SJSA1 (cell line): ENCODE data around the gene FYB2. TPM values are rescaled to one million over a fixed set of nuclear protein-coding genes. Genes with fewer than 3 reads are reported as not detected.

Experiments used
- DNase-seq, 2 experiments: peaks; one replicate each; pipeline ENCODE4 v3.0.0-alpha.2; 2015 to 2020; ENCODE audit warnings: low spot score in 2 of 2, low read depth in 1 of 2
- H3K27ac ChIP-seq: fragments of 250-450 bp; sonication (Bioruptor Pico); 2 replicates; pipeline ENCODE4 v1.5.1; 2020; ENCODE audit warnings: mild to moderate bottlenecking, moderate library complexity
- H3K27me3 ChIP-seq: fragments of 250-450 bp; sonication (Bioruptor Pico); replicated peaks from 2 replicates; pipeline ENCODE4 v1.5.1; 2020; ENCODE audit warnings: mild to moderate bottlenecking, moderate library complexity
- H3K36me3 ChIP-seq: fragments of 250-450 bp; sonication (Bioruptor Pico); 2 replicates; pipeline ENCODE4 v1.5.1; 2020; ENCODE audit warnings: mild to moderate bottlenecking
- H3K4me1 ChIP-seq: fragments of 250-450 bp; sonication (Bioruptor Pico); replicated peaks from 2 replicates; pipeline ENCODE4 v1.6.1; 2021; ENCODE audit warnings: mild to moderate bottlenecking
- H3K4me3 ChIP-seq: fragments of 250-450 bp; sonication (Bioruptor Pico); 2 replicates; pipeline ENCODE4 v1.5.1; 2020; ENCODE audit warnings: mild to moderate bottlenecking
- H3K9me3 ChIP-seq: fragments of 250-450 bp; sonication (Bioruptor Pico); replicated peaks from 2 replicates; pipeline ENCODE4 v1.5.1; 2020; ENCODE audit warnings: mild to moderate bottlenecking
- total RNA-seq: library from RNA; depleted of rRNA; stranded (reverse); fragments of >200 nt; shearing (Covaris generic); gene quantifications from 2 replicates; pipeline ENCODE4 v1.2.3, GENCODE V29; 2014

Gene FYB2
- total RNA-seq, 1 experiment from 2014 or later, result 0.58 TPM

GRCh38 chr1:56845343-56845742 lies 26.1 kb upstream of the FYB2 start:
- Histone ChIP-seq H3K4me1 (no peaks in the 10 kb centered on the region), H3K36me3 (no peaks in the 10 kb centered on the region), H3K9me3 (no peaks in the 10 kb centered on the region), H3K27me3 (peaks cover 6% of the 10 kb centered on the region; the same call in 1 of the 2 replicates), H3K4me3 (no peak overlapping the region), H3K27ac (no peak overlapping the region)
- DNase-seq, result no peak

DNA sequence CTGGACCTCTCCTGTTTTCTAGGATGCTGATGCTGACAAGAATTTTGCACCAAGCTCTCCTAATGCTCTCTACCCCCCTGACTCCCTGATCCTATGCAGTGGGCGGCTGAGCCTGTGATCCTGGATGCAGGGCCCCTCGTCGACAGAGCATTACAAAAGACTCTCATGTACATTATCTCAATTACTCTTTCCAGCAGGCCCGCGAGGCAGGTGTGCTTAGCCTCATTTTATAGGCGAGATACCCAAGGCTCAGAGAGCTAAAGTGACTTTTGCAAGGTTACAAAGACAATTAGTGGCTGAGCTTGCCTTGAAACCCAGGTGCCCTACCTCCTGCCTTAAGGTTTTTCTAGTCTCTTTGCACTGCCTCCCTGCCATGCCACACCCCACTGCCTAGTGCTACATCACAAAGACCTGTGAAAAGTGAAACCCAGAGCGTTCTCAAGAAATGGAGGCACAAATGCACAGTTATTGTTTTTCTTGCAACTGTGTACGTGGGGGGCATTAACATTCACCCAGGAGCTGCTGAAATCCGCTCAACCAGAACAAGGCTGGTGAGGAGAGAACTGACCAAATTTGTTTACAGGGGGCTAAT lies 25.4 kb upstream of the FYB2 start:
- H3K27ac ChIP-seq, result no peak overlapping the region
- H3K36me3 ChIP-seq, result no peaks in the 10 kb centered on the region
- H3K27me3 ChIP-seq, result peaks cover 6% of the 10 kb centered on the region; the same call in 1 of the 2 replicates
- H3K9me3 ChIP-seq, result no peaks in the 10 kb centered on the region
- no peak for DNase-seq
- no peaks in the 10 kb centered on the region for H3K4me1 ChIP-seq
- H3K4me3 ChIP-seq, result no peak overlapping the region

DNA sequence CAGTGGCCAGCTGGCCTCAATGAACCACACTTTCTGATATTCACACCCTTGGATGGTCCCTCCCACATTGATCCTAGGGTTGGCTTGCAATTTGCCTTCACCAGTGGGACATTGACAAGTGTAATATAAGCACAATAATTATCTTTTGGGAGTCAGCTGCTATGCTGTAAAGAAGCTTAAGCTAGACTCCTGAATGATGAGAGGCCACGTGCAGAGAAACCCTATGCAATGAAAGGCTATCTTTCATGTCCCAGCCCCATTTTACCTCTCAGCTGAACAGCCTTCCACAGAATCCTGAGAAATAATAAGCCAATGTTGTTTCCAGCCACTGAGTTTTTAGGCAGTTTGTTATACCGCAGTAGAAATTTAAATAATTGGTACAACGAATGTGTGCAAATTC lies 24.3 kb upstream of the FYB2 start:
- H3K4me3 ChIP-seq, result no peak overlapping the region
- no peak overlapping the region for H3K27ac ChIP-seq
- no peaks in the 10 kb centered on the region for H3K9me3 ChIP-seq
- H3K4me1 ChIP-seq, result no peaks in the 10 kb centered on the region
- DNase-seq, result no peak
- peaks cover 6% of the 10 kb centered on the region; the same call in 1 of the 2 replicates for H3K27me3 ChIP-seq
- no peaks in the 10 kb centered on the region for H3K36me3 ChIP-seq

- H3K4me3 ChIP-seq, result no peak overlapping the region
- no peak overlapping the region for H3K27ac ChIP-seq
- H3K36me3 ChIP-seq, result no peaks in the 10 kb centered on the region
- no peak for DNase-seq
- H3K4me1 ChIP-seq, result no peaks in the 10 kb centered on the region
- H3K9me3 ChIP-seq, result no peaks in the 10 kb centered on the region
- peaks cover 6% of the 10 kb centered on the region; the same call in 1 of the 2 replicates for H3K27me3 ChIP-seq
These were observed 19.6 kb upstream of the FYB2 start for GRCh38 chr1:56838759-56839158.

DNA sequence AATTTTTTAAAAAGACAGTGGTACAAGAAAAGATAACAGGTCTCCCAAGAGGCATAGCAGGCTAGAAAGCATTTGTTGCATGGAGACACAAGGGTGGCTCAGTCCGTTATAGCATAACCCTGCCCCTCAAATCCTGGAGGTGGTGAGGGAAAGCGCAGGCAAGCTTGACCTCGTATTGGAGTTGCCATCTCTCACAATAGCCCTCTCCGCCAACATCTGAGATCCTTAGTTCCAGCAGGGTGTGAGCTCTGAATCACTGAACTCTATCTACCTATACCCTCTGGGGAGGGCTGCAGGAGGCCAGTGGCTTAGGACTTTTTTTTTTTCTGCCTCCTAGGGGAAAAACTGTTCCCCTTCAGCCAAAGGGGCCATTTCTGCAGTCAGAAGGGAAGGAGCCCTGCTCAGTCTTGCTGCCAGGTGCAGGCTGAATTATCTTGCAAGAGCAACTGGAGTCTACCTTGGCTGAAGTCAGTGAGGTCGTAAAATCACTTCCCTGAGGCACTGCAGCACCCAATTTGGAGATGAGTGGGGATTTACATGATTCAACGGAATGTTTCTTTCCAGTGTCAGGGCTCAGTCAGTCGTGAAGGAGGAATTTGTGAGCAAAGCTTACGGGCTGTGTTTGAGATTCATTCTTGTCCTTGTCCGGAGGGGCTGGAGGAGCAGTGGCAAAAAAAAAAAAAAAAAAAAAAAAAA lies 18.2 kb upstream of the FYB2 start:
- H3K36me3 ChIP-seq, result no peaks in the 10 kb centered on the region
- H3K27me3 ChIP-seq, result peaks cover 6% of the 10 kb centered on the region; the same call in 1 of the 2 replicates
- peaks cover 10% of the 10 kb centered on the region for H3K4me1 ChIP-seq
- no peak for DNase-seq
- no peaks in the 10 kb centered on the region for H3K9me3 ChIP-seq
- H3K27ac ChIP-seq, result no peak overlapping the region
- no peak overlapping the region for H3K4me3 ChIP-seq

DNA sequence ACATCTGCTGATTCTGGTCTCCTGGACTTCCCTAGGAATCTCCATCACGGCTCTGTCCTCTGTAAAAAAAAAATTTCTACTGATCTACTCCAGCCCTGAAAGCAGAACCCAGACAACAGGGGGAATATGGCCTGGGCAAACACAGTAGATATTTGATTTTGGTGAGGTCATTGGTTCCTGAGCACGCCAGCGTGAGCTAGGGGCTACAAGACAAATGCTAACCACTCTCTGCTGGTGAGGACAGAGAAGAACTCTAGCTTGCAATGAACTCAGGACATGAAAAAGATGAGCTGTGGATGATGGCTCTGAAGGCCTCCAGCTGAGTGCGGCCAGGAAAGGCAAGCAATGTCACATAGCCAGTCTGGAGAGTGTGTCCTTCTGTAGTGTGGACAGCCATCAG lies 17.2 kb upstream of the FYB2 start:
- Histone ChIP-seq H3K27ac (no peak overlapping the region), H3K4me3 (no peak overlapping the region), H3K36me3 (no peaks in the 10 kb centered on the region), H3K4me1 (peaks cover 18% of the 10 kb centered on the region), H3K27me3 (no peaks in the 10 kb centered on the region), H3K9me3 (no peaks in the 10 kb centered on the region)
- no peak for DNase-seq

- H3K4me1 ChIP-seq, result peaks cover 23% of the 10 kb centered on the region
- DNase-seq, result no peak
- no peaks in the 10 kb centered on the region for H3K27me3 ChIP-seq
- no peak overlapping the region for H3K27ac ChIP-seq
- no peaks in the 10 kb centered on the region for H3K9me3 ChIP-seq
- no peak overlapping the region for H3K4me3 ChIP-seq
- no peaks in the 10 kb centered on the region for H3K36me3 ChIP-seq
These were observed 16.5 kb upstream of the FYB2 start for GRCh38 chr1:56835657-56836056.

GRCh38 chr1:56834137-56834900 lies 15.1 kb upstream of the FYB2 start:
- H3K9me3 ChIP-seq, result no peaks in the 10 kb centered on the region
- no peaks in the 10 kb centered on the region for H3K27me3 ChIP-seq
- no peak for DNase-seq
- H3K36me3 ChIP-seq, result no peaks in the 10 kb centered on the region
- peaks cover 23% of the 10 kb centered on the region for H3K4me1 ChIP-seq
- no peak overlapping the region for H3K4me3 ChIP-seq
- no peak overlapping the region for H3K27ac ChIP-seq

DNA sequence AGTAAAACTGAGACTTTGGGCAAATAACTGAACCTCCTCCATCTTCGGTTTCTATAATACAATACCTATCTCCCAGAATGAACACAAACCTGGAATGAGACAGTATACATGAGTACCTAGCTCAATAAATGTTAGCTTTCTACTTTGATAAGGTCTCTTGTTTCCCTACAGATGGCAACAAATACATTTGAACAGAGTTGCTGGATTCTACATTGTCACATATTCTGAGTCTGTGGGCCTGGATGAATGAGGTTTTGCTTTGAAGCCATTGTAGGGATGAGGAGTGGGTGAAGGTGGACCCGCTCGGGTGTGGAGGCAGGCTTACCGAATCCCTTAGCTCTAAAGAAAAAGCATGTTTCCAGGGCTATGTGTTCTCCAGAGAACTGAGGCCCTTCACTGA lies 13.9 kb upstream of the FYB2 start:
- Histone ChIP-seq H3K36me3 (no peaks in the 10 kb centered on the region), H3K4me3 (no peak overlapping the region), H3K27ac (peak overlapping the region; percentile 72), H3K27me3 (no peaks in the 10 kb centered on the region), H3K9me3 (no peaks in the 10 kb centered on the region), H3K4me1 (peaks cover 23% of the 10 kb centered on the region)
- DNase-seq, result peak in 1 of 2 experiments; percentile 14

GRCh38 chr1:56831871-56832693 lies 12.9 kb upstream of the FYB2 start:
- Histone ChIP-seq H3K4me3 (no peak overlapping the region), H3K27ac (peak overlapping the region; percentile 72)

GRCh38 chr1:56830052-56830451 lies 10.8 kb upstream of the FYB2 start:
- no peaks in the 10 kb centered on the region for H3K36me3 ChIP-seq
- no peak for DNase-seq
- no peak overlapping the region for H3K27ac ChIP-seq
- no peaks in the 10 kb centered on the region for H3K9me3 ChIP-seq
- no peaks in the 10 kb centered on the region for H3K27me3 ChIP-seq
- H3K4me3 ChIP-seq, result no peak overlapping the region
- H3K4me1 ChIP-seq, result peaks cover 30% of the 10 kb centered on the region

More at GRCh38 chr1:56831871-56832693, 12.9 kb upstream of the FYB2 start:
- Histone ChIP-seq H3K4me1 (peaks cover 23% of the 10 kb centered on the region), H3K9me3 (no peaks in the 10 kb centered on the region), H3K27me3 (no peaks in the 10 kb centered on the region), H3K36me3 (no peaks in the 10 kb centered on the region)
- DNase-seq, result peak; percentile 86 to 87

- Histone ChIP-seq H3K27ac (no peak overlapping the region), H3K4me3 (no peak overlapping the region), H3K9me3 (no peaks in the 10 kb centered on the region), H3K36me3 (no peaks in the 10 kb centered on the region), H3K4me1 (peaks cover 29% of the 10 kb centered on the region), H3K27me3 (no peaks in the 10 kb centered on the region)
- DNase-seq, result no peak
These were observed 8.5 kb upstream of the FYB2 start for GRCh38 chr1:56827711-56828110.

DNA sequence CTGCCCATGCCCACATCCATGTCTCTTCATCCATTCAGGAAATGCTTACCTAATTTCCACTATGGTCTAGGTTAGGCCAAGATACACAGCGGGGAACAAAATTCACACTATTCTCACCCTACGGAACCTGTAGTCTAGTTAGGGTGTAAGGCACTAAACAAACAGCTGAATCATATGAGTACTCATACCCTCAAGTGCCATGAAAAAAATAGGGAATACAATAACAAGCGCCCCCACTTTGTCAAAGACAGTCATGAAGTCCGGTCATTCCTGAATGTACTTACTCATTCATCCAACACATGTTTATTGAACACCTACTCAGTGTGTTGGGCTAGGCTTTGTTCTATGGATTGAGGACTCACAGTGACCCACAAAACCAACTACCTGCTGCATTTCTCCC lies 6.2 kb upstream of the FYB2 start:
- no peak overlapping the region for H3K4me3 ChIP-seq
- no peaks in the 10 kb centered on the region for H3K36me3 ChIP-seq
- no peaks in the 10 kb centered on the region for H3K27me3 ChIP-seq
- no peak for DNase-seq
- H3K4me1 ChIP-seq, result peaks cover 21% of the 10 kb centered on the region
- no peaks in the 10 kb centered on the region for H3K9me3 ChIP-seq
- no peak overlapping the region for H3K27ac ChIP-seq
